ENCODE measurements around the gene ABLIM3. TPM values are rescaled to one million over a fixed set of nuclear protein-coding genes. Genes with fewer than 3 reads are reported as not detected.
A peak's percentile ranks its signal among the peaks of the same experiment; 100 is the strongest.

ABLIM3 gene
- total and polyA plus RNA-seq, 4 donors, result 8.0 to 54.2 (median 33.6) TPM

DNA sequence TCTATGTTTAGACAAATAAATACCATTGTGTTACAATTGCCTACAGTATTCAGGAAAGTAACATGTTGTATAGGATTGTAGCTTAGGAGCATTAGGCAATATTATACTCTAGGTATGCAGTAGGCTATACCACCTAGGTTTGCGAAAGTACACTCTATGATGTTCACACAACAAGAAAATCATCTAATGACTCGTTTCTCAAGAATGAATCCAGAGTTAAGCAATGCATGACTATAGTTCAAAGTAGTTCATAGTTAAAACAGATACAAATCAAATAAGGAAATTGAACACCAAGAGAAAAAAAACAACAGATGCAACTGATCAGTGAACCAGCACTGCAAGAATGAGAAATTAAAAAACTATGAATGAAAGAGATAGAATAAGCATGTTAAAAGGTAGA is 27.6 kb upstream of the ABLIM3 start:
- H3K36me3 ChIP-seq (ENCODE audit: control insufficient read depth in 4 of 4, insufficient read depth in 4 of 4, low read length in 4 of 4), result no peaks in the 10 kb centered on the region
- no peak for ATAC-seq (ENCODE audit: insufficient read depth, low FRiP score)
- no peak overlapping the region for H3K9ac ChIP-seq (ENCODE audit: insufficient read depth in 1 of 2, low read length in 2 of 2)
- H3K9me3 ChIP-seq (ENCODE audit: control insufficient read depth in 4 of 4, insufficient read depth in 3 of 4, low read length in 3 of 4), result no peaks in the 10 kb centered on the region
- WGBS, 2 donors, result 53 to 65% methylated on average over 2 of the region's 2 CpGs
- no peaks in the 10 kb centered on the region for H3K27me3 ChIP-seq (ENCODE audit: control insufficient read depth in 3 of 3, insufficient read depth in 3 of 3, low read length in 2 of 3)
- TF ChIP-seq CTCF (IDR thresholded peaks at IDR 0.05; ENCODE audit: control extremely low read depth, extremely low read depth), result no peak
- peaks cover 0 to 2% (median 0%) of the 10 kb centered on the region in 5 donors for H3K4me1 ChIP-seq (ENCODE audit: control insufficient read depth in 5 of 5, insufficient read depth in 5 of 5, low read length in 5 of 5)
- DNase-seq, result no peak
- H3K27ac ChIP-seq (ENCODE audit: low read depth in 1 of 2, low read length in 1 of 2), result no peak overlapping the region
- no peak overlapping the region for H3K4me3 ChIP-seq

DNA sequence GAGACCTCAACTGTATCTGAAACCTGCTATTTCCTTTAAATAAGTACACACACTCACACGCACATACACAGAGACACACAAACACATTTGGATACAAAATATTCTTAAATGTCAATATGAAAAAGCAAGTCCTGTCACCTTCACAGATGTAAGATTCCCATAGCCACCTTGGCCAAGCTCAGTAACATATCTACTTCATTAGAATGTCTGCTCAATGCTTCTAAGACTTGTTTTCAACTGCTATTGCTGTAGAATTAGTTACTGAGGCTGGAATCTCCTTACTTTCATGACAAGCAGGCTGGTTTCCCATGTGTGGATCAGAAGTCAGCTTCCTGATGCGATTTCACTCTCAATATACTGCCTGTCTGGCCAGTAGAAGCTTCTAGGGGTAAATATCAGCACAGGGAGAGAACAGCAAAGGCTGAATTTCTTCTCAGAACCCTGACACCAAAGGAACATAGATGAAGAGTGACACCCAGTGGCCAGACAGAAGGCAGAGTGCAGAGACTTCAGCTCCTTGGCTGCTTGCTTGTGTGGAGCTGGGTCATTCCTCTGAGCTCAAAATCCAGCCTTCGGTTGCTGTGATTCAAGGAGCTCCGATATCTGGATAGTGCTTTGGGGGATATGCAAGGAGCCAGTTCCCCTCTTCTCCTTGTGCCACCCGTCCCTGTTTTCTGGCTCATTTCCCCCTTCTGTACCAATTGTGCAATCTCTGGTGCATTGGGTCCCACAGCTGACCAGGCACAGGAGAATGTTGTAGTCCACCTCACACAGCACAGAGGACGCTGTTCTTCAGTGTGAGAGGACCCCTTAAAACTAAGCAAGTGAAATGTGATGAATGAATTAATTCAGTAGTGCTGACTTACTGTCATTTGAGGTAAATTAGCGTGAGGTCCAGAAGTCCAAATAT is 26.6 kb upstream of the ABLIM3 start:
- Histone ChIP-seq H3K36me3 (ENCODE audit: control insufficient read depth in 4 of 4, insufficient read depth in 4 of 4, low read length in 4 of 4) (no peaks in the 10 kb centered on the region), H3K4me1 (ENCODE audit: control insufficient read depth in 5 of 5, insufficient read depth in 5 of 5, low read length in 5 of 5) (peaks cover 0 to 2% (median 0%) of the 10 kb centered on the region in 5 donors), H3K27me3 (ENCODE audit: control insufficient read depth in 3 of 3, insufficient read depth in 3 of 3, low read length in 2 of 3) (no peaks in the 10 kb centered on the region), H3K4me3 (no peak overlapping the region), H3K9ac (ENCODE audit: insufficient read depth in 1 of 2, low read length in 2 of 2) (no peak overlapping the region), H3K27ac (ENCODE audit: low read depth in 1 of 2, low read length in 1 of 2) (peak overlapping the region in 1 of 2 donors; percentile 22), H3K9me3 (ENCODE audit: control insufficient read depth in 4 of 4, insufficient read depth in 3 of 4, low read length in 3 of 4) (no peaks in the 10 kb centered on the region)
- DNase-seq (peak; percentile 75 to 89 (median 86)), ATAC-seq (ENCODE audit: insufficient read depth, low FRiP score) (peak; percentile 69)
- WGBS, 2 donors, result 37 to 43% methylated on average over 7 of the region's 7 CpGs
- peak; percentile 72 for TF ChIP-seq CTCF (IDR thresholded peaks at IDR 0.05; ENCODE audit: control extremely low read depth, extremely low read depth)

DNA sequence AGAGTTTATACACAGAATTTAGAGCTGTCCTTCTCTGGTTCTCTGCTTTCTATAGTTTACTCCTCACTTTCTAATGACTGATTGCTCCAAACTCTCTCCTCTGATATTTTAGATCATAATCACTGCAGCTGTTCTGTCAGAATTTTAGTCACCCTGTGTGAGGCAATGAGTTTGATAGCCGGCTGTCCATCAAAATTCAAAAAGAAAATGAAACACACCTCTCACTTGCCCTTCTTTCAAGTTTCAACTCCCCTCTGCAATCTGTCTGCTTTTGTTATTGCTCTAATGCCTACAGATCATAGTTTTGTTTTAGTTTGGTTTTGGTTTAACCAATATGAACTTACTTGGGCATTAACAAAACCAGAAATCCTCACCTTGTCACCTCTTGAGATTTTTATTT is 23.3 kb upstream of the ABLIM3 start:
- Histone ChIP-seq H3K36me3 (ENCODE audit: control insufficient read depth in 4 of 4, insufficient read depth in 4 of 4, low read length in 4 of 4) (no peaks in the 10 kb centered on the region), H3K4me1 (ENCODE audit: control insufficient read depth in 5 of 5, insufficient read depth in 5 of 5, low read length in 5 of 5) (peaks cover 0 to 2% (median 0%) of the 10 kb centered on the region in 5 donors), H3K27me3 (ENCODE audit: control insufficient read depth in 3 of 3, insufficient read depth in 3 of 3, low read length in 2 of 3) (no peaks in the 10 kb centered on the region), H3K9me3 (ENCODE audit: control insufficient read depth in 4 of 4, insufficient read depth in 3 of 4, low read length in 3 of 4) (peaks cover 0 to 1% (median 0%) of the 10 kb centered on the region in 4 donors), H3K27ac (ENCODE audit: low read depth in 1 of 2, low read length in 1 of 2) (no peak overlapping the region), H3K4me3 (no peak overlapping the region), H3K9ac (ENCODE audit: insufficient read depth in 1 of 2, low read length in 2 of 2) (no peak overlapping the region)
- WGBS, 2 donors, result 87 to 97% methylated on average over 1 of the region's 1 CpG
- ATAC-seq (ENCODE audit: insufficient read depth, low FRiP score) (no peak), DNase-seq (no peak)
- no peak for TF ChIP-seq CTCF (IDR thresholded peaks at IDR 0.05; ENCODE audit: control extremely low read depth, extremely low read depth)
